Vagina (tissue), 2 donors: Measurements from ENCODE around the gene PLGRKT.
"Not testable (repeated sequence)": the region's sequence is repeated elsewhere in the genome, so short reads cannot be mapped to it uniquely, and the experiment has no call there.

Experiments
- POLR2A ChIP-seq, 2 donors: fragments of 450-650 bp; IDR thresholded peaks; one replicate each; pipeline ENCODE4 v1.6.1; 2017; ENCODE audit warnings: antibody characterized with exemption in 2 of 2, mild to moderate bottlenecking in 2 of 2, moderate library complexity in 2 of 2
- TF ChIP-seq, protein P1 (sequence below), 3 experiments: fragments of 450-650 bp in 2 of 3; fragments of 200-600 bp in 1 of 3; sonication (generic) in 1 of 3; IDR thresholded peaks; one replicate each; pipeline ENCODE4 v1.5.1; 2017 to 2019; ENCODE audit warnings: antibody characterized with exemption in 3 of 3, mild to moderate bottlenecking in 2 of 3, moderate library complexity in 2 of 3

DNA sequence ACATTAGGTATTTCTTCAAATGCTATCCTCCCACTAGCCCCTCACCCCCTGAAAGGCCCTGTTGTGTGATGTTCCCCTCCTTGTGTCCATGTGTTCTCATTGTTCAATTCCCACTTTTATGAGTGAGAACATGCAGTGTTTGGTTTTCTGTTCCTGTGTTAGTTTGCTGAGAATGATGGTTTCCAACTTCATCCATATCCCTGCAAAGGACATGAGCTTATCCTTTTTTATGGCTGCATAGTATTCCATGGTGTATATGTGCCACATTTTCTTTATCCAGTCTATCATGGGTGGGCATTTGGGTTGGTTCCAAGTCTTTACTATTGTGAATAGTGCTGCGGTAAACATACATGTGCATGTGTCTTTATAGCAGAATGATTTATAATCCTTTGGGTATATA is 121.3 kb downstream of the PLGRKT start:
- TF ChIP-seq, protein P1, sequence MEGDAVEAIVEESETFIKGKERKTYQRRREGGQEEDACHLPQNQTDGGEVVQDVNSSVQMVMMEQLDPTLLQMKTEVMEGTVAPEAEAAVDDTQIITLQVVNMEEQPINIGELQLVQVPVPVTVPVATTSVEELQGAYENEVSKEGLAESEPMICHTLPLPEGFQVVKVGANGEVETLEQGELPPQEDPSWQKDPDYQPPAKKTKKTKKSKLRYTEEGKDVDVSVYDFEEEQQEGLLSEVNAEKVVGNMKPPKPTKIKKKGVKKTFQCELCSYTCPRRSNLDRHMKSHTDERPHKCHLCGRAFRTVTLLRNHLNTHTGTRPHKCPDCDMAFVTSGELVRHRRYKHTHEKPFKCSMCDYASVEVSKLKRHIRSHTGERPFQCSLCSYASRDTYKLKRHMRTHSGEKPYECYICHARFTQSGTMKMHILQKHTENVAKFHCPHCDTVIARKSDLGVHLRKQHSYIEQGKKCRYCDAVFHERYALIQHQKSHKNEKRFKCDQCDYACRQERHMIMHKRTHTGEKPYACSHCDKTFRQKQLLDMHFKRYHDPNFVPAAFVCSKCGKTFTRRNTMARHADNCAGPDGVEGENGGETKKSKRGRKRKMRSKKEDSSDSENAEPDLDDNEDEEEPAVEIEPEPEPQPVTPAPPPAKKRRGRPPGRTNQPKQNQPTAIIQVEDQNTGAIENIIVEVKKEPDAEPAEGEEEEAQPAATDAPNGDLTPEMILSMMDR (IDR thresholded peaks at IDR 0.05), result not testable (repeated sequence)
- not testable (repeated sequence) for TF ChIP-seq POLR2A (IDR thresholded peaks at IDR 0.05)
